SK-N-SH treated with all-trans-retinoic acid at 6 μM for 48 hours (cell line): ENCODE data around the gene C5AR2.

Source experiments
- GLIS3 ChIP-seq: fragments of 250-450 bp; sonication (Bioruptor Pico); IDR thresholded peaks from 2 replicates; pipeline ENCODE4 v1.5.0; 2020; ENCODE audit warnings: mild to moderate bottlenecking, moderate library complexity
- PATZ1 ChIP-seq: fragments of 250-450 bp; sonication (Bioruptor Pico); IDR thresholded peaks from 2 replicates; pipeline ENCODE4 v1.8.0; 2020; ENCODE audit warnings: mild to moderate bottlenecking, moderate library complexity, borderline replicate concordance
- RARB ChIP-seq: fragments of 250-450 bp; sonication (Bioruptor Pico); IDR thresholded peaks from 2 replicates; pipeline ENCODE4 v1.8.0; 2021; ENCODE audit warnings: mild to moderate bottlenecking, moderate library complexity
- TOX ChIP-seq: fragments of 250-450 bp; sonication (Bioruptor Pico); IDR thresholded peaks from 2 replicates; pipeline ENCODE4 v1.8.0; 2021; ENCODE audit warnings: mild to moderate bottlenecking, moderate library complexity, borderline replicate concordance
- ZFP3 ChIP-seq: fragments of 250-450 bp; sonication (Bioruptor Pico); IDR thresholded peaks from 2 replicates; pipeline ENCODE4 v1.5.0; 2020; ENCODE audit warnings: mild to moderate bottlenecking, moderate library complexity

- TF ChIP-seq PATZ1: no peak
- no peak for TF ChIP-seq TOX
- no peak for TF ChIP-seq ZFP3 (CRISPR knock-in tag)
- no peak for TF ChIP-seq RARB
- no peak for TF ChIP-seq GLIS3 (CRISPR knock-in tag)
Measured at GRCh38 chr19:47283405-47284059, 48.4 kb upstream of the C5AR2 start.
